Measurements from ENCODE around the gene UROC1.

The UROC1 gene

GRCh38 chr3:126446791-126447190 is 70.8 kb downstream of the UROC1 start:
- TF ChIP-seq GATA2 (IDR thresholded peaks at IDR 0.05; ENCODE audit: low read depth, low read length) (no peak), GATA3 (IDR thresholded peaks at IDR 0.05; ENCODE audit: low read depth, low read length) (no peak)

- TF ChIP-seq GATA2 (IDR thresholded peaks at IDR 0.05; ENCODE audit: low read depth, low read length) (no peak), GATA3 (IDR thresholded peaks at IDR 0.05; ENCODE audit: low read depth, low read length) (no peak)
Measured at GRCh38 chr3:126446301-126446700, 71.3 kb downstream of the UROC1 start.

GRCh38 chr3:126445506-126445905 is 72.1 kb downstream of the UROC1 start:
- no peak for TF ChIP-seq GATA3 (IDR thresholded peaks at IDR 0.05; ENCODE audit: low read depth, low read length)
- no peak for TF ChIP-seq GATA2 (IDR thresholded peaks at IDR 0.05; ENCODE audit: low read depth, low read length)

- TF ChIP-seq GATA3 (IDR thresholded peaks at IDR 0.05; ENCODE audit: low read depth, low read length), result no peak
- no peak for TF ChIP-seq GATA2 (IDR thresholded peaks at IDR 0.05; ENCODE audit: low read depth, low read length)
Measured at GRCh38 chr3:126442856-126443242, 74.7 kb downstream of the UROC1 start.

GRCh38 chr3:126442094-126442855 is 75.3 kb downstream of the UROC1 start:
- no peak for TF ChIP-seq GATA3 (IDR thresholded peaks at IDR 0.05; ENCODE audit: low read depth, low read length)
- no peak for TF ChIP-seq GATA2 (IDR thresholded peaks at IDR 0.05; ENCODE audit: low read depth, low read length)

- TF ChIP-seq GATA2 (IDR thresholded peaks at IDR 0.05; ENCODE audit: low read depth, low read length) (no peak), GATA3 (IDR thresholded peaks at IDR 0.05; ENCODE audit: low read depth, low read length) (no peak)
Measured at GRCh38 chr3:126441256-126441880, 76.2 kb downstream of the UROC1 start.

- TF ChIP-seq GATA2 (IDR thresholded peaks at IDR 0.05; ENCODE audit: low read depth, low read length) (no peak), GATA3 (IDR thresholded peaks at IDR 0.05; ENCODE audit: low read depth, low read length) (no peak)
Measured at GRCh38 chr3:126440709-126440995, 76.9 kb downstream of the UROC1 start.

- TF ChIP-seq GATA3 (IDR thresholded peaks at IDR 0.05; ENCODE audit: low read depth, low read length), result no peak
- no peak for TF ChIP-seq GATA2 (IDR thresholded peaks at IDR 0.05; ENCODE audit: low read depth, low read length)
Measured at GRCh38 chr3:126439968-126440708, 77.4 kb downstream of the UROC1 start.

GRCh38 chr3:126439346-126439967 is 78.1 kb downstream of the UROC1 start:
- TF ChIP-seq GATA3 (IDR thresholded peaks at IDR 0.05; ENCODE audit: low read depth, low read length), result no peak
- TF ChIP-seq GATA2 (IDR thresholded peaks at IDR 0.05; ENCODE audit: low read depth, low read length), result no peak

GRCh38 chr3:126438746-126439145 is 78.8 kb downstream of the UROC1 start:
- no peak for TF ChIP-seq GATA2 (IDR thresholded peaks at IDR 0.05; ENCODE audit: low read depth, low read length)
- no peak for TF ChIP-seq GATA3 (IDR thresholded peaks at IDR 0.05; ENCODE audit: low read depth, low read length)

GRCh38 chr3:126438186-126438585 is 79.4 kb downstream of the UROC1 start:
- no peak for TF ChIP-seq GATA3 (IDR thresholded peaks at IDR 0.05; ENCODE audit: low read depth, low read length)
- TF ChIP-seq GATA2 (IDR thresholded peaks at IDR 0.05; ENCODE audit: low read depth, low read length), result no peak

GRCh38 chr3:126436826-126437717 is 80.5 kb downstream of the UROC1 start:
- TF ChIP-seq GATA2 (IDR thresholded peaks at IDR 0.05; ENCODE audit: low read depth, low read length) (no peak), GATA3 (IDR thresholded peaks at IDR 0.05; ENCODE audit: low read depth, low read length) (no peak)

- TF ChIP-seq GATA2 (IDR thresholded peaks at IDR 0.05; ENCODE audit: low read depth, low read length) (no peak), GATA3 (IDR thresholded peaks at IDR 0.05; ENCODE audit: low read depth, low read length) (no peak)
Measured at GRCh38 chr3:126435456-126436315, 81.9 kb downstream of the UROC1 start.
